Measurements from ENCODE around the gene EHMT2. TPM values are rescaled to one million over a fixed set of nuclear protein-coding genes. Genes with fewer than 3 reads are reported as not detected.
A peak's percentile ranks its signal among the peaks of the same experiment; 100 is the strongest.

Gene EHMT2
- total and polyA plus RNA-seq, 2 of the 4 experiments (the other 2 are of a cell fraction): 38.0 to 51.2 TPM

DNA sequence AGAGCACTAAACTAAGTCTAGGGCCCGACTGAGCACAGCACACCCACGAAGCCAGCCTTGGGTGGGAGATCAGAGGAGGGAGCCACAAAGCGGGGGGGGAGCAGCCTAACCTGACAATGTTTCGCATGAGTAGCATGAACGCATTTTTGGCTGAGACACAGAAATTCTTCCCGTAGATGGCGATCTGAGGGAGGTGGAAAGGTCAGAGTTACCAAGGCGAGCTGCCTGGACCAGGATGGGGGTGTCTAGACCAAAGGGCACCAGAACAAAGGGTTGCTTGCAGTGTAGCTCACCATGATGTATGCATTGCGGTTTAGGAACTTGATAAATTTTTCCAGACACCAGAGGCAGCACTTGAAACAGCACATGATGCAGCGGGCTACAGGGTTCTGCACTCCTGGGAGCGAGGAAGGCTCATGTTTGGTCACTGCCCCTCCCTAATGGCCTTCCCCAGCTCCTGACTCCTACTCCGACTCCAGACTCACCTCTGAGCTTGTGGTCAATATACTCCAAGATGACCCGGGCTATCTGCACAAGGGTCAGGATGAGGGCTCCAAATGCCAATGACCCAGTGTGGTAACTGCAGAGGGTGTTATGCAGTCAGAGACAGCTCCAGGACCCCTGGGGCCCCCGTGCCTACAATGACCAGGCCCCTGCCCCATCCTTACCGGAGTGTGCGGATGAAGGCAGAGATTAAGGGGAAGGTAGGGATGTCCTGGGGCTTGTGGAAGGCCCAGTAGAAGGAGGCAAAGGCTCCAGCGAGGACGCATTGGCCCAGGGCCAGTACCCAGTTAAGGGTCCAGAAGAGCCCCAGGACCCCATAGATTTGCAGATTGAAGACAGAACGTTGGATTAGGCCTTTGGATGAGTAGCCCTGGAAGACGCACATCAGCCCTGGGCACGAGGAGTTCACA lies 32.0 kb downstream of the EHMT2 start:
- no peak overlapping the region for H3K4me2 ChIP-seq (ENCODE audit: low read depth, low read length)
- peaks cover 7 to 20% of the 10 kb centered on the region in 2 experiments; a peak in 2 of 4 replicates for H3K79me1 ChIP-seq (ENCODE audit: low read depth in 1 of 2, low read length in 2 of 2)
- H2AK5ac ChIP-seq (ENCODE audit: low read depth, low read length): no peak overlapping the region
- no peak overlapping the region for H4K8ac ChIP-seq (ENCODE audit: low read depth in 2 of 2, low read length in 2 of 2)
- no peak overlapping the region for H3K4ac ChIP-seq (ENCODE audit: low read depth, low read length)
- no peak overlapping the region for H2BK5ac ChIP-seq (ENCODE audit: low read depth, low read length, poor library complexity, severe bottlenecking)
- peaks cover 4% of the 10 kb centered on the region for H3K4me1 ChIP-seq (ENCODE audit: control insufficient read depth, insufficient read depth, low read length)
- H2AFZ ChIP-seq (replicated peaks; ENCODE audit: low read length, poor library complexity): peak overlapping the region; percentile 34
- peaks cover 2% of the 10 kb centered on the region; the same call in 1 of the 2 replicates for H3K9me1 ChIP-seq (ENCODE audit: insufficient read depth, low read length)
- peak overlapping the region; percentile 44 for H2AK9ac ChIP-seq (replicated peaks; ENCODE audit: low read depth, low read length, poor library complexity)
- H3K9me3 ChIP-seq (ENCODE audit: control insufficient read depth, insufficient read depth, low read length): no peaks in the 10 kb centered on the region
- DNase-seq: no peak
- no peak overlapping the region for H3K27ac ChIP-seq (ENCODE audit: insufficient read depth, low read length)
- H4K5ac ChIP-seq (ENCODE audit: low read depth, low read length): no peak overlapping the region
- H3K9ac ChIP-seq (ENCODE audit: low read depth, low read length): no peak overlapping the region
- in situ Hi-C loops (cut with MboI; ENCODE audit: low sequenced_read_pairs) (no loop called here), dilution Hi-C loops (cut with HindIII; ENCODE audit: low sequenced_read_pairs, unreplicated experiment) (no loop called here), intact Hi-C loops (cut with micrococcal nuclease) (no loop called here)
- H3K18ac ChIP-seq (ENCODE audit: low read depth, low read length): no peak overlapping the region
- TF ChIP-seq MXI1 (IDR thresholded peaks at IDR 0.05; ENCODE audit: borderline replicate concordance, low read depth, low read length): no peak
- TF ChIP-seq CHD1 (IDR thresholded peaks at IDR 0.05; ENCODE audit: low read depth, low read length): no peak
- TF ChIP-seq MAFK (IDR thresholded peaks at IDR 0.05; ENCODE audit: low read depth, low read length): no peak
- TF ChIP-seq FOS (IDR thresholded peaks at IDR 0.05; ENCODE audit: low read depth, low read length): no peak
- no peak for TF ChIP-seq RFX5 (IDR thresholded peaks at IDR 0.05; ENCODE audit: low read depth, low read length)
- H4K20me1 ChIP-seq (ENCODE audit: insufficient read depth, low read length): no peaks in the 10 kb centered on the region
- no peaks in the 10 kb centered on the region for H3K27me3 ChIP-seq (ENCODE audit: control insufficient read depth, insufficient read depth, low read length)
- no peak overlapping the region for H3K23ac ChIP-seq (ENCODE audit: low read depth, low read length)
- H3K56ac ChIP-seq (ENCODE audit: extremely low read depth, insufficient read depth, low read length): no peak overlapping the region
- no TSS peak for BruUV-seq (replicated peaks)
- H2BK15ac ChIP-seq (ENCODE audit: low read depth, low read length): no peak overlapping the region
- no peak overlapping the region for H2BK120ac ChIP-seq (ENCODE audit: low read depth, low read length)
- H3K14ac ChIP-seq (replicated peaks; ENCODE audit: low read depth, low read length): no peak overlapping the region
- H3K4me3 ChIP-seq (ENCODE audit: insufficient read depth, low read depth, low read length): no peak overlapping the region
- no peak for ATAC-seq (ENCODE audit: low read depth)
- POLR2A ChIA-PET (ENCODE audit: unreplicated experiment): no interaction called here
- H2BK20ac ChIP-seq (ENCODE audit: low read depth, low read length): no peak overlapping the region
- 76% methylated on average over 13 of the region's 21 CpGs; no CpG with 5 or more reads in 1 of the 2 experiments for WGBS, 2 experiments (ENCODE audit: extremely low coverage in 2 of 2, insufficient read length in 1 of 2)
- no peak overlapping the region for H4K91ac ChIP-seq (ENCODE audit: insufficient read depth, low read depth, low read length)
- CTCF ChIA-PET: no interaction called here
- peaks cover 4% of the 10 kb centered on the region; the same call in 1 of the 2 replicates for H3K36me3 ChIP-seq (ENCODE audit: control insufficient read depth, insufficient read depth, low read length)
